PC-3 (cell line): Measurements from ENCODE around the gene IGFBP7.

Experiments
- EZH2 ChIP-seq: fragments of 300-600 bp; sonication (generic); IDR thresholded peaks from one replicate; pipeline ENCODE4 v1.6.1; 2017; ENCODE audit warnings: antibody characterized with exemption, mild to moderate bottlenecking, low read length; ENCODE audit not compliant: unreplicated experiment
- EZH2phosphoT487 ChIP-seq: fragments of 300-600 bp; sonication (generic); IDR thresholded peaks from 2 replicates; pipeline ENCODE4 v1.6.1; 2018; ENCODE audit warnings: mild to moderate bottlenecking, antibody characterized with exemption, low read length, borderline replicate concordance

- TF ChIP-seq EZH2phosphoT487 (no peak), EZH2 (no peak)
Measured at GRCh38 chr4:57081651-57082621, 28.2 kb downstream of the IGFBP7 start.
